ENCODE data around the gene BOLA1.
"Not testable (repeated sequence)": the region's sequence is repeated elsewhere in the genome, so short reads cannot be mapped to it uniquely, and the experiment has no call there.

BOLA1 gene

DNA sequence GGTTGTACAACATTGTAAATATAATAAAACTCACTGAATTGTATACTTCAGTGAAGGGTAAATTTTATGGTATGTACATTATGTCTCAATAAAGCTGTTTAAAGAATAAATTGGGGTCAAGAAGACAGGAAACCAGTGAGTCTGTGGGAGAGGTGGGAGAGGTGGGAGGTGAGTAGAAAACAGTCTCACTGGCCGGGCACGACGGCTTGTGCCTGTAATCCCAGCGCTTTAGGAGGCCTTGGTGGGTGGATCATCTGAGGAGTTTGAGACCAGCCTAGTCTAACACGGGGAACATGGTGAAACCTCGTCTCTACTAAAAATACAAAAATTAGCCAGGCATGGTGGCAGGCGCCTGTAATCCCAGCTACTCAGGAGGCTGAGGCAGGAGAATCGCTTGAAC is 33.1 kb downstream of the BOLA1 start:
- no peak for DNase-seq

DNA sequence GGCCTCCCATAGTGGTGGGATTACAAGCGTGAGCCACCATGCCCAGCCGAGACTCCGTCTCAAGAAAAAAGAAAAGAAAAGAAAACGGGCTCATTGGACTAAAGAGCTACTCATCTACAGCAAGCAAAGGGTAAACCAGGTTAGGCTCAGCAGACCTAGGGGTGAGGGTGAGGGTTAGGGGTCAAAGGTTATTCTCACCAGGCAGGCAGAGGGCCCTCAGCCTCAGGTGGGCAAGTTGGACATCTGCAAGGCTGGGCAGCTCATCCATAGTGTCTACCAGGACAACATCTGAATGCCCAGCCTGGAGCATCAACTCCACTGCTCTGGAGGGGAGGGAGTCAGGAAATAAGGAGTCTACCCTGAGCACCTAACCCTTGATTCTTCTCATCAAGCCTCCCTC is 33.8 kb downstream of the BOLA1 start:
- DNase-seq: no peak

DNA sequence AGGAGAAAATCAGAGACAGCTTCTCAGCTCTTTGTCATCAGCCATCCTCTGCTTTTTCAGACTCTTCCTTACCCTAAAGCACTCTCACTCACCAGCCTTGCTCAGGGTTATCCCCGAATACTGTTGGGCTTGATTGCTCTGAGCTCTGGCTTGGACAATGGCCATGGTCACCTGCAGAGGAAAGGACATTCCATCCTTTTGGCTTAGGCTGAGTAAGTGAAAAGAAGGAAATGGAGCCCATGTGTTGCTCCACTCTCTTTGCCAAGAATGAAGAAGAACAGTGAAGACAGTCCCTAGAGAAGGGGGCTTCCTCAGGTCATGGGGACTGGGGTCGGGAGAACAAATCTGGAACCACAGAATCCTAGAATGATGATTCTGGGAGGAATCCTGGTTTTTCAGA is 35.0 kb downstream of the BOLA1 start:
- DNase-seq: no peak

DNA sequence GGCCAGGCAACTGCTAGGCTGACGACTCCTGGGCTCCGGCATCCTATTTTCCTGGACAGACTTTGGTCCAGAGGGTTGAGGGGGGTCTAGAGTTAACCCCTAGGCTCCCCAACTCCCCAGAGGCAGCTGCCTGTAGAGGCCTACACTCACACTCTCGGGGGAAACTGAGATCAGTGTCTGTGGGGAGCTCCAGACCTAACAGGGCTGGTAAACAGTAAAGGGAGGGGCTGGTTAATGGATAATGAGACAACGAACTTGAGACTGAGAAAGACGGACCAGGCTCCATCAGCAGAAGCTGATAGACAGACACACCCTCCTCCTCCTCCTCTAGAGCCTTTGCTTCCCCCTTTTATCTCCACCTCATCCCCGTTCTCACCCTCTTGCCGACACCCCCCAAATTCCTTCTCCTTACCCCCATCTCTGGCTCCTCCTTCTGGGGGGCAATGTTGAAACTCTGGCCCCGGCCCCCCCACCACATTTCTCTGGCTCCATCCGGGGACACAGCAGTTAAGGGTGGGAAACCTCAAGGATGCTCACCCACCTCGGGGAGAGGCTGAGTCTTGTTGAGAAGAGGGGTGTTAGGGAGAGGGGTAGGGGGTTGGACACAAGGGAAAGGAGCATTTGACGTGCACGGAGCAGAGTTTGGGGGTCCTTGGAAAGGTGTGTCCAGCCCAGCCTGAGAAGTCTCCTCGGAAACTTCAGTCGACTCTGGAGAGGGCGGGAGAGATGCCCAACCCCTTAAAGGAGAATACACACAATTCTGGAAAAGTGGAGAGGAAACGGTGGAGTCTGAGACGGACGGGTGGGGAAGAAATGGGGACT is 37.0 kb downstream of the BOLA1 start, which contains the start of gene MTMR11:
TSS of gene MTMR11 (minus strand) at position 710 of the 822 bp plus-strand sequence. CDS start at position 478, 232 bp downstream.
- DNase-seq: no peak

DNA sequence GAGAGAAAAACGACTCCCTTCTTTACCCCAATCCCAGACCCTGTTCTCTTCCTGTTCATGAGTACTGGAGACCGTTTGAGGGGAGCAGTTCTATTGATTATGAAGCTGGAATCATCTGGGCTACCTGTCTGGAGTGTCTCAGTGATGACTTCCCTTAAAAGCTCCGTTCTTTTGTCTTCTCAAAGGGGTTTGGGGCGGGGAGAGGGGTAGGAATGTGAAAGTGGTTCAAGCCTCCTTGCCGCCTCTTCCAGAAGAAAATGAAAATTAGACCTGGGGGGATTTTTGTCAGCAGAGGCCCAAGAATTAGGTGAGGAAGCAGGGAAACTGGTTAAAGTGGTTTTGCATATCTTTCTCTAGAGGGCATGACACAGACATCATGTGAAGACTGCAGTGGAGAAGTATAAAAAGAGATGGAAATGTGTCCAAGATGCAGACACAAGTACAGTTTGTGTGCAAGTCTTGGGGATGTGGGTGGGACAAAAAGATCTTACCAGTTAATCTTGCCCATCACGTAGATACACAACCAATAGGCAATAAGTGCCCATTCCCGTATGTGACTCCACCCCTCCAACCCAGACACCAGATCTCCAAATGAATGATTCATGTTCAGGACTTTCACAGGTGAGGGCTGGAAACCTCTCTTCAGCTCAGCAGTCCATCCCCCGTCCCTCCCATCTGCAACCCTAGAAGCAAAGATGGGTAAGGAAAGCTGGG is 37.8 kb downstream of the BOLA1 start:
- no peak for DNase-seq

DNA sequence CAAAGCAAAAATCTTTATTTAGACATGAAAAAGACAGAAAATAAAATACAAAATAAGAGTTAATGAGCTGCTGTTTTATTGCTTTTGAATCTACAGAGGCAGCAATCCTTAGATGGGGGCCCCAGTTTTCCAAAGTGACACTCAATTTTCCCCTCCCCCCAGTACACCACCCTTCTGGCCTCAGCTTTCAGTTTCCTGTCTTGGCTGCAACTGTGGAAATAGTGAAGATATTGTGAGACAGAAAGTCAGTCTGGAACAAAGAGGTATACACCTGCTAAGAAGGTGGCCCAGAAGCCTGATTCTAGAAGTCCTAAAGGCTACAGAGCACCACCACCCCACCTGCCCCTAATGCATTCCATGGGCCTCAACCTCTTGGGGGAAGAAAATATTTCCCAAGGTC is 38.4 kb downstream of the BOLA1 start:
- peak in 1 of 2 experiments; percentile 14 for DNase-seq

DNA sequence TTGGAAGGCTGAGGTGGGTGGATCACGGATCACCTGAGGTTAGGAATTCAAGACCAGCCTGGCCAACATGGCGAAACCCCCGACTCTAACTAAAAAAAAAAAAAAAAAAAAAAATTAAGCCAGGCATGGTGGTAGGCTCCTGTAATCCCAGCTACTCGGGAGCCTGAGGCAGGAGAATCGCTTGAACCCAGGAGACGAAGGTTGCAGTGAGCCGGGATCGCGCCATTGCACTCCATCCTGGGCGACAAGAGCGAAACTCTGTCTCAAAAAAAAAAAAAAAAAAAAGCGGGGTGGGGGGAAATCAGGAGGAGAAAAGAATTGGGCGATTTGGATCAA is 39.3 kb downstream of the BOLA1 start:
- not testable (repeated sequence) for DNase-seq

DNA sequence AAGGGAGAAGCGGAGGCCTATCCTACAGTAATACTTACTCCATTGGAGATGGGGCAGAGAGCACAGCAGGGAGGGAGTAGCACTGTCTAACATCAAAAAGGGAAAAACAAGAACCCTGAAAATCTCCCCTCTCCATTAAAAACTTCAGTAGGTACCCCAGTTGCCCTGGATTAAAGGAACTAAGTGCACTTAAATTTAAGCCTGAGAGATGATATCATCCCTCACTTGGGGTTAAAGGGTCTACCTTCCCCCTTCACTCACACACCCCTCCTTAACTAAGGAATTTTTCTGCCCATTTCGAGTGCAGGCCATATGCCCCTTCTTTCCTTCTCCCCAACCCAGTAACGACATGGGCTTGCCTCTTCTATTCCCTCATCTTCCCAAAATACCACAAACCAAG is 41.1 kb downstream of the BOLA1 start:
- no peak for DNase-seq

DNA sequence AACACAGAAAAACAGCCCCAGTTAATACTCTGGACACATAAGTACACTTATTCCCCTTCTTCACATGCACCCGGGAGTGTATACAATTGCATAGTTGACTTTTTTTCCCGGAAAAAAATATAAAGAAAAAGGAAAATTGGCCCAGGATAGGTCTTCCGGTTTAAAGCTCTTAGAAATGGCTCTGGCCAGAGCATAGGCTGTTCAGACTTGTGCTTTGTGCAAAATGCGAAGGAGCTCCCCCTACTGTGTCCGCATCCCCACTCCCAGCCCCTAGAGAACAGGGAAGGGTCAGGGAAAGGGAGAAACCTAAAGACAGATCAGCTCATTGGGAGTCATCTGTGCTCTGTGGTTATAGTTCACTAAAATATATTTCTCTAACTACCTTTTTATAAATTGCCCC is 42.8 kb downstream of the BOLA1 start:
- no peak for DNase-seq

DNA sequence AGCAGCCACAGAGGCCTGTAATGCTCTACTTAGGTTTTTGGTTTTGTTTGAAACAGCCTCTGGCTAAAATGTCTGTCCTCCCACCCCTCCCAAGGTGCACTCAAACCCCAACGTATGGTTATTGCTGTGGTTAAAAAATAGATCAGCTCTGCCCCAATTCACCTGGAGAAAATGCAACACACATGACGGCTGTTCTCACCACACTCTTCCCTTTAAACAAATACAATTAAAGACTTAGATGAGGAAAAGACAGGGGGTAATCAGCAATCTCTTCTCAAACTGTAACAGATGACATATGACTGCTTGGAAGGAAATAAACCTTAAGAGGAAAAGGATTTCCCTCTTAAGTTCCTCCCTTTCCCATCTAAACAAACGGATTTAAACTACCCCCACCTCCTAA is 43.5 kb downstream of the BOLA1 start:
- DNase-seq: no peak

DNA sequence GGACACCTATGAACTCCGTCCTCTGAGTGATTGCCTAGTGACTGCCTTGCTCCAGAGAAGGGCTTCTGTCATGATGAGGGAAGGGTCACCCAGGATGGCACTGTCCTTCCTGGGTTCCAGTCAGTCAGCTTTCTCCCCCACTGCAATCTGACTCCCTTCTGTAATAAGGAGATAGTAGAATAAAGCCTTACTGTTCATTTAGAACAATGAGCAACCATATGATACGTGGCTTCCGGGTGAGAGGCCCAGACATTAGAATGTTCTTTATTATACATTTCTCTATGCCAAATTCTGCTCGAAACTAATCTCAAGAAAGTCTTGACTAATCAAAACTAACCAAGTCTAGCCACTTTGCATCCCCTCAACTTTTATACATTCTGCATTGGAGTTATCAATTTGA is 45.8 kb downstream of the BOLA1 start:
- no peak for DNase-seq

DNA sequence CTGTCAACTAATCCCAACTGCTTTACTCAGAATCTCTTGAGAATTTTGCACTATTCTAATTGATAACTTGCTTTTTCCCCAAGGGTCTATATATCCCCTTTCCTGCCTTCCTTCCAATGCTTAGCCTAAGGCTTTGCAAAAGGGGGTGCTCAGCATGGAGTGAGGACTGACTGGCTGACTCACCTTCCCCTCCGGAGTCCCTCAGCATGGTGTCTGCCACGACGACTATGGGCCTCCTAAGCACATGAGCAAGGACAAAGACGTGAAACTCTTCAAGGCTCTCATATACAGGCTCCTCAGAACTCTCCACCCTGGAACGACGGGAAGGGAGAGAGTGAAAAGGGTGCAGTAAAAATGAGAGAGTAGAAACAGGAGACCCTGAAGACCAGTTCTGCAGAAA is 50.5 kb downstream of the BOLA1 start:
- no peak for DNase-seq

Data from stimulated activated CD4-positive, alpha-beta T cell treated with anti-CD3 and anti-CD28 coated beads, Interleukin-4, amount 100 ng/mL, for 4 hours (primary cell).